Measurements from ENCODE around the gene NDUFV3. TPM values are rescaled to one million over a fixed set of nuclear protein-coding genes. Genes with fewer than 3 reads are reported as not detected.
A peak's percentile ranks its signal among the peaks of the same experiment; 100 is the strongest.

NDUFV3 gene
- total and polyA plus RNA-seq, 2 of the 13 experiments (the other 11 are each of a cell fraction or from before 2014, with no cell fraction given): 14.2 to 29.6 TPM

DNA sequence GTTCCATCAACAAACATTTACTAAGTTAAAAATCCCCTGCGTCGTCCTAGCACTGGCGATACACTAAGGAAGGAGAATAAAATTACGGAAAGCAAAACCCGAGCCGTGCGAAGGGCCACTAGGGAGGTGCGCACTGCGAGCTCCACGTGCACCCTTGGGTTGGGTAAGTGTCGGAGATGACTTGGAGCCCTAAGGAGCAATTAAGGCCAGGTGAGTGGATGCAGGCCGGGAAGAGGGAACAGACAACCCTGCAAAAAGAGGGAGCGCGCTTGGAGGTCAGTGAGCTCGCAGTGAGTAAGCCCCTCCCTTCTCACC is 14.5 kb upstream of the NDUFV3 start:
- Histone ChIP-seq H2AFZ (ENCODE audit: low read length) (no peak overlapping the region), H3K9ac (ENCODE audit: insufficient read depth, low read depth, low read length) (peak overlapping the region; percentile 97), H3K4me2 (ENCODE audit: low read depth, low read length) (peak overlapping the region; percentile 89), H3K4me3 (replicated peaks in 1 of 3; ENCODE audit: insufficient read depth in 1 of 3, low read depth in 2 of 3, low read length in 3 of 3) (peak overlapping the region; percentile 60 to 93 (median 87); a peak in 5 of 6 replicates), H3K79me2 (ENCODE audit: insufficient read depth, low read length) (peaks cover 30% of the 10 kb centered on the region), H3K36me3 (replicated peaks in 1 of 2; ENCODE audit: control insufficient read depth in 1 of 2, insufficient read depth in 2 of 2, low read length in 2 of 2) (peaks cover 5 to 15% of the 10 kb centered on the region in 2 experiments; a peak in 4 of 5 replicates), H3K27ac (ENCODE audit: extremely low read length, insufficient read depth, low read length) (peak overlapping the region; percentile 89), H3K27me3 (ENCODE audit: control insufficient read depth in 1 of 2, insufficient read depth in 2 of 2, low read length in 2 of 2) (no peaks in the 10 kb centered on the region; a peak in 1 of 5 replicates), H3K9me3 (ENCODE audit: low read length) (no peaks in the 10 kb centered on the region), H4K20me1 (ENCODE audit: insufficient read depth, low read length) (no peaks in the 10 kb centered on the region), H3K4me1 (ENCODE audit: insufficient read depth, low read length) (peaks cover 26% of the 10 kb centered on the region)
- WGBS (ENCODE audit: low lambda C conversion rate): 1% methylated on average over 15 of the region's 15 CpGs
- ChIA-PET CTCF (ENCODE audit: low intra/inter-chr PET ratio, low total read pairs) (no interaction called here), POLR2A (interaction anchor here (0.6 to 1.5 kb wide), 6 partner anchors 9 to 224 kb away, joined by 3 to 26 read pairs (median 4); partner anchors contain the start of gene NDUFV3)
- FAIRE-seq (no peak), DNase-seq (ENCODE audit: low spot score) (no peak), ATAC-seq (peak; percentile 36)
- no TSS peak for BruUV-seq (replicated peaks)
- intact Hi-C loops (cut with micrococcal nuclease; ENCODE audit: unreplicated experiment): no loop called here
- in situ Hi-C loops (cut with HindIII; ENCODE audit: extremely low pct_ligation_motif_present, low pct_unique_long_range_greater_than_20kb): no loop called here
- TF ChIP-seq THAP7 (CRISPR knock-in tag; IDR thresholded peaks at IDR 0.05) (no peak), DNMT1 (CRISPR knock-in tag; IDR thresholded peaks at IDR 0.05) (no peak), ZNF879 (CRISPR knock-in tag; IDR thresholded peaks at IDR 0.05) (no peak), ZNF782 (CRISPR knock-in tag; IDR thresholded peaks at IDR 0.05; ENCODE audit: borderline replicate concordance) (no peak), ZNF224 (CRISPR knock-in tag; IDR thresholded peaks at IDR 0.05) (0 out of 2 replicates have a peak, but pooled peaks have one; percentile 21), MAFG (CRISPR knock-in tag; IDR thresholded peaks at IDR 0.05) (0 out of 2 replicates have a peak, but pooled peaks have one; percentile 38), ZMAT3 (CRISPR knock-in tag; conservative IDR thresholded peaks at IDR 0.05) (0 out of 2 replicates have a peak, but pooled peaks have one; percentile 17), U2AF2 (IDR thresholded peaks at IDR 0.05; ENCODE audit: low read depth, low read length) (no peak), SIN3A (IDR thresholded peaks at IDR 0.05; ENCODE audit: borderline replicate concordance, low read depth, low read length) (peak; percentile 55; the same call in 1 of the 2 replicates), ZMAT5 (CRISPR knock-in tag; IDR thresholded peaks at IDR 0.05; ENCODE audit: borderline replicate concordance, low read depth) (no peak), BRCA1 (CRISPR knock-in tag; IDR thresholded peaks at IDR 0.05) (no peak), ZFY (CRISPR knock-in tag; IDR thresholded peaks at IDR 0.05) (no peak; the same call in 1 of the 2 replicates), SP5 (CRISPR knock-in tag; IDR thresholded peaks at IDR 0.05; ENCODE audit: borderline replicate concordance, low read depth) (no peak), MAF1 (CRISPR knock-in tag; IDR thresholded peaks at IDR 0.05; ENCODE audit: borderline replicate concordance) (no peak), ZNF503 (CRISPR knock-in tag; IDR thresholded peaks at IDR 0.05) (no peak), ZNF709 (CRISPR knock-in tag; IDR thresholded peaks at IDR 0.05) (peak; percentile 61; the same call in 1 of the 2 replicates), ZNF205 (CRISPR knock-in tag; IDR thresholded peaks at IDR 0.05) (no peak)
- TF ChIP-seq, protein P1, sequence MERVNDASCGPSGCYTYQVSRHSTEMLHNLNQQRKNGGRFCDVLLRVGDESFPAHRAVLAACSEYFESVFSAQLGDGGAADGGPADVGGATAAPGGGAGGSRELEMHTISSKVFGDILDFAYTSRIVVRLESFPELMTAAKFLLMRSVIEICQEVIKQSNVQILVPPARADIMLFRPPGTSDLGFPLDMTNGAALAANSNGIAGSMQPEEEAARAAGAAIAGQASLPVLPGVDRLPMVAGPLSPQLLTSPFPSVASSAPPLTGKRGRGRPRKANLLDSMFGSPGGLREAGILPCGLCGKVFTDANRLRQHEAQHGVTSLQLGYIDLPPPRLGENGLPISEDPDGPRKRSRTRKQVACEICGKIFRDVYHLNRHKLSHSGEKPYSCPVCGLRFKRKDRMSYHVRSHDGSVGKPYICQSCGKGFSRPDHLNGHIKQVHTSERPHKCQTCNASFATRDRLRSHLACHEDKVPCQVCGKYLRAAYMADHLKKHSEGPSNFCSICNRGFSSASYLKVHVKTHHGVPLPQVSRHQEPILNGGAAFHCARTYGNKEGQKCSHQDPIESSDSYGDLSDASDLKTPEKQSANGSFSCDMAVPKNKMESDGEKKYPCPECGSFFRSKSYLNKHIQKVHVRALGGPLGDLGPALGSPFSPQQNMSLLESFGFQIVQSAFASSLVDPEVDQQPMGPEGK (CRISPR knock-in tag; IDR thresholded peaks at IDR 0.05): no peak
